ENCODE results near the gene NRBF2. TPM values are rescaled to one million over a fixed set of nuclear protein-coding genes. Genes with fewer than 3 reads are reported as not detected.

The NRBF2 gene
- total and polyA plus RNA-seq, 9 of the 15 experiments (the other 6 are each of a cell fraction or from before 2014, with no cell fraction given): 20.8 to 52.1 (median 30.5) TPM

DNA sequence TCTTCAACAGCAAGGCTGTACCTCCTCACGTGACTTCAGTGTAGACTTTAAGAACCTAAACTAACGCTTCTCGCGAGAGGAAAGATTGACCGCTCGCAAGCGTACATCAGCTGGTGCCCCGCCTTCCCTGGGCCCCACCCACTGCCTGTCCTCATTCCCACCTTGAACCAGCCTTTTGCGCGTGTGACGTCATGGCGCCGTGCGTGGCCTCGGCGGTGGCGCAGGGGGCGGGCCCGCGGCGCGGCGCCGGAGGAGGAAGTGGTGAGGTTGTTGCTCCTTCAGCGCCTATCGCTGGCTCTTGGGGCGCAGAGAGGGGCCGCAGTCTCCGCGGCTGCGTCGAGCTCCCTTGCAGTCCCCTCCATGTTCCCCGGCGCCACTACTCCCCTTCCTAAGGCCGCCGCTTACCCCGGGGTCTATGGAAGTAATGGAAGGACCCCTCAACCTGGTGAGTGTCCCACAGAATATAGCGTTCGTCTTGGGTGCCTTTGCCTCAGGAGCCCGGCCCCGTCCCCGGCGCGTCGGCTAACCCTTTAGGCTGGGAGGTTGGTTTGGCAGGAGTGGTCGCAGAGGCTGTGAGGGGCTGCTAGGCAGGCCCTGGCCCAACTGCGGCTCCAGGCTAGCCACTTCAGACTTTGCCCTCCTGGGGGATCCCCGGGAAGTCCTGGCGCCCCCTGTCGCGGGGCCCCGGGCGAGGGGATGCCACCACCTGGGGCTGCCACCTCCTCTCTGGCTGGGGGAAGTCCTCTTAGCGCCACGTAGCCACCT is at the start of gene NRBF2 (continued):
- TF ChIP-seq, protein P1, sequence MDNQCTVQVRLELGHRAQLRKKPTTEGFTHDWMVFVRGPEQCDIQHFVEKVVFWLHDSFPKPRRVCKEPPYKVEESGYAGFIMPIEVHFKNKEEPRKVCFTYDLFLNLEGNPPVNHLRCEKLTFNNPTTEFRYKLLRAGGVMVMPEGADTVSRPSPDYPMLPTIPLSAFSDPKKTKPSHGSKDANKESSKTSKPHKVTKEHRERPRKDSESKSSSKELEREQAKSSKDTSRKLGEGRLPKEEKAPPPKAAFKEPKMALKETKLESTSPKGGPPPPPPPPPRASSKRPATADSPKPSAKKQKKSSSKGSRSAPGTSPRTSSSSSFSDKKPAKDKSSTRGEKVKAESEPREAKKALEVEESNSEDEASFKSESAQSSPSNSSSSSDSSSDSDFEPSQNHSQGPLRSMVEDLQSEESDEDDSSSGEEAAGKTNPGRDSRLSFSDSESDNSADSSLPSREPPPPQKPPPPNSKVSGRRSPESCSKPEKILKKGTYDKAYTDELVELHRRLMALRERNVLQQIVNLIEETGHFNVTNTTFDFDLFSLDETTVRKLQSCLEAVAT (IDR thresholded peaks at IDR 0.05): peak; percentile 40 to 64; a peak in 2 of 4 replicates
- TF ChIP-seq BCOR (IDR thresholded peaks at IDR 0.05): 0 out of 2 replicates have a peak, but pooled peaks have one; percentile 33
- no peak; a peak in 1 of 4 replicates for TF ChIP-seq TRIM24 (IDR thresholded peaks at IDR 0.05)
- TF ChIP-seq EZH2 (IDR thresholded peaks at IDR 0.05; ENCODE audit: borderline replicate concordance, low read depth, low read length): no peak
- no peak for TF ChIP-seq CCAR2 (IDR thresholded peaks at IDR 0.05; ENCODE audit: low read depth, low read length)
- TF ChIP-seq, protein P2, sequence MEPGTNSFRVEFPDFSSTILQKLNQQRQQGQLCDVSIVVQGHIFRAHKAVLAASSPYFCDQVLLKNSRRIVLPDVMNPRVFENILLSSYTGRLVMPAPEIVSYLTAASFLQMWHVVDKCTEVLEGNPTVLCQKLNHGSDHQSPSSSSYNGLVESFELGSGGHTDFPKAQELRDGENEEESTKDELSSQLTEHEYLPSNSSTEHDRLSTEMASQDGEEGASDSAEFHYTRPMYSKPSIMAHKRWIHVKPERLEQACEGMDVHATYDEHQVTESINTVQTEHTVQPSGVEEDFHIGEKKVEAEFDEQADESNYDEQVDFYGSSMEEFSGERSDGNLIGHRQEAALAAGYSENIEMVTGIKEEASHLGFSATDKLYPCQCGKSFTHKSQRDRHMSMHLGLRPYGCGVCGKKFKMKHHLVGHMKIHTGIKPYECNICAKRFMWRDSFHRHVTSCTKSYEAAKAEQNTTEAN (CRISPR knock-in tag; IDR thresholded peaks at IDR 0.05): no peak
- peak; percentile 54 to 76; a peak in 3 of 4 replicates for TF ChIP-seq FOXA3 (CRISPR knock-in tag; conservative IDR thresholded peaks at IDR 0.05 in 1 of 2, IDR thresholded peaks at IDR 0.05 in 1 of 2)
- TF ChIP-seq NCOA4 (IDR thresholded peaks at IDR 0.05; ENCODE audit: partially characterized antibody): no peak
- no peak for TF ChIP-seq ZNF780A (CRISPR knock-in tag; IDR thresholded peaks at IDR 0.05)
- peak; percentile 68 for TF ChIP-seq SMARCA4 (IDR thresholded peaks at IDR 0.05)
- TF ChIP-seq ZNF140 (CRISPR knock-in tag; IDR thresholded peaks at IDR 0.05): no peak
- TF ChIP-seq, protein P3, sequence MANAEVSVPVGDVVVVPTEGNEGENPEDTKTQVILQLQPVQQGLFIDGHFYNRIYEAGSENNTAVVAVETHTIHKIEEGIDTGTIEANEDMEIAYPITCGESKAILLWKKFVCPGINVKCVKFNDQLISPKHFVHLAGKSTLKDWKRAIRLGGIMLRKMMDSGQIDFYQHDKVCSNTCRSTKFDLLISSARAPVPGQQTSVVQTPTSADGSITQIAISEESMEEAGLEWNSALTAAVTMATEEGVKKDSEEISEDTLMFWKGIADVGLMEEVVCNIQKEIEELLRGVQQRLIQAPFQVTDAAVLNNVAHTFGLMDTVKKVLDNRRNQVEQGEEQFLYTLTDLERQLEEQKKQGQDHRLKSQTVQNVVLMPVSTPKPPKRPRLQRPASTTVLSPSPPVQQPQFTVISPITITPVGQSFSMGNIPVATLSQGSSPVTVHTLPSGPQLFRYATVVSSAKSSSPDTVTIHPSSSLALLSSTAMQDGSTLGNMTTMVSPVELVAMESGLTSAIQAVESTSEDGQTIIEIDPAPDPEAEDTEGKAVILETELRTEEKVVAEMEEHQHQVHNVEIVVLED (CRISPR knock-in tag; IDR thresholded peaks at IDR 0.05): peak; percentile 99
- no peak for TF ChIP-seq ZNF444 (CRISPR knock-in tag; IDR thresholded peaks at IDR 0.05)
- no peak for TF ChIP-seq TEAD1 (CRISPR knock-in tag; IDR thresholded peaks at IDR 0.05)
- TF ChIP-seq TEAD4 (IDR thresholded peaks at IDR 0.05; ENCODE audit: low read length): no peak; the same call in 1 of the 2 replicates
- no peak for TF ChIP-seq TEAD4 (CRISPR knock-in tag; IDR thresholded peaks at IDR 0.05; ENCODE audit: borderline replicate concordance)
- no peak for TF ChIP-seq HNRNPK (IDR thresholded peaks at IDR 0.05; ENCODE audit: low read depth, low read length, poor library complexity, severe bottlenecking)
- TF ChIP-seq HDAC3 (IDR thresholded peaks at IDR 0.05; ENCODE audit: borderline replicate concordance, partially characterized antibody): no peak
- no peak for TF ChIP-seq ZNF134 (CRISPR knock-in tag; conservative IDR thresholded peaks at IDR 0.05)
- no peak for TF ChIP-seq NR3C1 (CRISPR knock-in tag; IDR thresholded peaks at IDR 0.05)
- TF ChIP-seq YY1 (IDR thresholded peaks at IDR 0.05; ENCODE audit: borderline replicate concordance in 1 of 3, control insufficient read depth in 1 of 3, extremely low read depth in 1 of 3, insufficient read depth in 3 of 3, insufficient read length in 1 of 3, insufficient replicate concordance in 2 of 3, low read depth in 1 of 3, low read length in 2 of 3): peak in 2 of 3 experiments; percentile 72 to 86
- peak; percentile 82 for TF ChIP-seq TAF7 (tag; IDR thresholded peaks at IDR 0.05)
- TF ChIP-seq ZNF75A (CRISPR knock-in tag; IDR thresholded peaks at IDR 0.05): 0 out of 2 replicates have a peak, but pooled peaks have one; percentile 35
- TF ChIP-seq PURB (CRISPR knock-in tag; IDR thresholded peaks at IDR 0.05; ENCODE audit: low read depth): no peak
